GM12892 (cell line): Measurements from ENCODE around the gene NCCRP1.

Experiments used
- DNase-seq: peaks from one replicate; pipeline ENCODE4 v3.0.0; 2011; ENCODE audit not compliant: insufficient read length
- FAIRE-seq: peaks from 2 replicates; lab custom pipeline; 2011; peaks lifted over from hg19 to GRCh38; lab: Jason Lieb, UNC
- POLR2A ChIP-seq: IDR thresholded peaks from 2 replicates; pipeline ENCODE4 v1.6.1; 2011; ENCODE audit warnings: low read depth, low read length, control low read depth
- POLR2AphosphoS5 ChIP-seq: IDR thresholded peaks from 2 replicates; pipeline ENCODE4 v1.6.1; 2011; ENCODE audit warnings: low read depth, low read length, control low read depth
- TAF1 ChIP-seq: IDR thresholded peaks from 2 replicates; pipeline ENCODE4 v1.6.1; 2011; ENCODE audit warnings: low read depth, mild to moderate bottlenecking, control low read depth, low read length, borderline replicate concordance

NCCRP1 gene

GRCh38 chr19:39246951-39247669 lies 50.3 kb downstream of the NCCRP1 start:
- TF ChIP-seq POLR2A (no peak), POLR2AphosphoS5 (no peak), TAF1 (no peak)
- DNase-seq = no peak
- FAIRE-seq = no peak

GRCh38 chr19:39247701-39248664 lies 51.2 kb downstream of the NCCRP1 start:
- no peak for FAIRE-seq
- no peak for TF ChIP-seq TAF1
- no peak for TF ChIP-seq POLR2A
- TF ChIP-seq POLR2AphosphoS5 = no peak
- no peak for DNase-seq

- DNase-seq = no peak
- TF ChIP-seq POLR2AphosphoS5 (no peak), TAF1 (no peak), POLR2A (no peak)
- no peak for FAIRE-seq
Observed at GRCh38 chr19:39248806-39249205, 52.0 kb downstream of the NCCRP1 start, which contains the start of gene IFNL4. TSS of gene IFNL4 (minus strand) at chr19:39248856.

GRCh38 chr19:39251081-39251480 lies 54.3 kb downstream of the NCCRP1 start:
- TF ChIP-seq TAF1 (no peak), POLR2A (no peak), POLR2AphosphoS5 (no peak)
- no peak for FAIRE-seq
- DNase-seq = no peak
